ENCODE measurements around the gene DAP.

DAP gene

GRCh38 chr5:10652151-10652550 lies 108.9 kb downstream of the DAP start:
- POLR2A ChIA-PET, result no interaction called here
- TF ChIP-seq, protein P1, sequence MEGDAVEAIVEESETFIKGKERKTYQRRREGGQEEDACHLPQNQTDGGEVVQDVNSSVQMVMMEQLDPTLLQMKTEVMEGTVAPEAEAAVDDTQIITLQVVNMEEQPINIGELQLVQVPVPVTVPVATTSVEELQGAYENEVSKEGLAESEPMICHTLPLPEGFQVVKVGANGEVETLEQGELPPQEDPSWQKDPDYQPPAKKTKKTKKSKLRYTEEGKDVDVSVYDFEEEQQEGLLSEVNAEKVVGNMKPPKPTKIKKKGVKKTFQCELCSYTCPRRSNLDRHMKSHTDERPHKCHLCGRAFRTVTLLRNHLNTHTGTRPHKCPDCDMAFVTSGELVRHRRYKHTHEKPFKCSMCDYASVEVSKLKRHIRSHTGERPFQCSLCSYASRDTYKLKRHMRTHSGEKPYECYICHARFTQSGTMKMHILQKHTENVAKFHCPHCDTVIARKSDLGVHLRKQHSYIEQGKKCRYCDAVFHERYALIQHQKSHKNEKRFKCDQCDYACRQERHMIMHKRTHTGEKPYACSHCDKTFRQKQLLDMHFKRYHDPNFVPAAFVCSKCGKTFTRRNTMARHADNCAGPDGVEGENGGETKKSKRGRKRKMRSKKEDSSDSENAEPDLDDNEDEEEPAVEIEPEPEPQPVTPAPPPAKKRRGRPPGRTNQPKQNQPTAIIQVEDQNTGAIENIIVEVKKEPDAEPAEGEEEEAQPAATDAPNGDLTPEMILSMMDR (IDR thresholded peaks at IDR 0.05; ENCODE audit: control extremely low read depth, extremely low read depth, low read depth, missing control alignments), result no peak
- CTCF ChIA-PET, result interaction anchor here (1.2 to 2.0 kb wide), 3 partner anchors 16 to 26 kb away, joined by 3 to 7 read pairs (median 5); no protein-coding TSS in a partner anchor
- no peak for DNase-seq (ENCODE audit: extremely low spot score)

GRCh38 chr5:10649666-10650380 lies 111.2 kb downstream of the DAP start:
- DNase-seq (ENCODE audit: extremely low spot score), result no peak
- ChIA-PET CTCF (no interaction called here), POLR2A (no interaction called here)
- TF ChIP-seq, protein P1 (IDR thresholded peaks at IDR 0.05; ENCODE audit: control extremely low read depth, extremely low read depth, low read depth, missing control alignments), result no peak

DNA sequence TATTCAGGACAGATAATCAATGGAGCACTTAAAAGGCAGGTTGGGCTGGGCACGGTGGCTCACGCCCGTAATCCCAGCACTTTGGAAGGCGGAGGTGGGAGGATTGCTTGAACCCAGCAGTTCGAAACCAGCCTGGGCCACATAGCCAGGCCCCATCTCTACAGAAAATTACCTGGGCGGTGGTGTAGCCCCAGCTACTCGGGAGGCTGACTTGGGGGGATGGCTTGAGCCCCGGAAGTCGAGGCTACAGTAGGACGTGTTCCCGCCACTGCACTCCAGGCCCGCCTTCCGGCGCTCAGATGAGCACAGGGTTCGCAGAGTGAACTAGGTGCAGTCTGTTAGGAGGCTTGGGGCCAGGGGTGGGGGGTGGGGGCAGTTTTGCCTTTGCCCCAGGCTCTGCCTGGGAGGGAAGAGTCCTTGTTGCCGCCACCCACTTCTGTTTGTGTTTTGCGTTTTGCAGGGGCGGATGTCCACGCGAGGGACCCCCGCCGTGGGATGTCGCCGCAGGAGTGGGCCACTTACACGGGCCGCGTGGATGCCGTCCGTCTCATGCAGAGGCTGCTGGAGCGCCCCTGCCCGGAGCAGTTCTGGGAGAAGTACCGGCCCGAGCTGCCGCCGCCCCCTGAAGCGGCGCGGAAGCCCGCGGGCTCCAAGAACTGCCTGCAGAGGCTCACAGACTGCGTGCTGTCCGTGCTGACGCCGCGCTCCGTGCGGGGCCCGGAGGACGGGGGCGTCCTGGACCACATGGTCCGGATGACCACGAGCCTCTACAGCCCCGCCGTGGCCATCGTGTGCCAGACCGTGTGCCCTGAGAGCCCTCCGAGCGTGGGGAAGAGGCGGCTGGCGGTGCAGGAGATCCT lies 112.0 kb downstream of the DAP start:
- ChIA-PET POLR2A (no interaction called here), CTCF (no interaction called here)
- no peak for DNase-seq (ENCODE audit: extremely low spot score)
- TF ChIP-seq, protein P1 (IDR thresholded peaks at IDR 0.05; ENCODE audit: control extremely low read depth, extremely low read depth, low read depth, missing control alignments), result no peak

DNA sequence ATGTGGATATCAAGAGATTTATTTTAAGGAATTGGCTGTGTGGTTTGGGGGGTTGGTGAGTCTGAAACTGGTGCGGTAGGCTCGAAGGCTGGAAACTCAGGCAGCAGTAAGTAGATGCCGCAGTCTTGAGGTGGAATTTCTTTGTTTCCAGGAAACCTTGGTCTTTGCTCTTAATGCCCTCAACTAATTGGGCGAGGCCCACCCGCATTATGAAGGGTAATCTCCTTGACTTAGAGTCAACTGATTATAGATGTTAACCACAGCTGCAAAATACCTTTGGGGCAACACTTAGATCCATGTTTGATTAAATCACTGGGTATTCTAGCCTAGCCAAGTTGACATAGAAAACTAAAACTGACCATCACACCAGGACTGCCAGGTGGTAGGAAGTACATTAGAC lies 113.4 kb downstream of the DAP start:
- ChIA-PET CTCF (no interaction called here), POLR2A (no interaction called here)
- DNase-seq (ENCODE audit: extremely low spot score), result no peak
- TF ChIP-seq, protein P1 (IDR thresholded peaks at IDR 0.05; ENCODE audit: control extremely low read depth, extremely low read depth, low read depth, missing control alignments), result no peak

- CTCF ChIA-PET, result interaction anchor here (1.2 to 2.7 kb wide), 3 partner anchors 18 to 193 kb away, joined by 5 to 10 read pairs (median 7); no protein-coding TSS in a partner anchor
These were observed 115.4 kb downstream of the DAP start for GRCh38 chr5:10645671-10646070.

GRCh38 chr5:10645146-10645545 lies 115.9 kb downstream of the DAP start:
- TF ChIP-seq, protein P1 (IDR thresholded peaks at IDR 0.05; ENCODE audit: control extremely low read depth, extremely low read depth, low read depth, missing control alignments), result no peak
- ChIA-PET CTCF (interaction anchor here (1.2 to 2.7 kb wide), 3 partner anchors 18 to 192 kb away, joined by 5 to 10 read pairs (median 7); no protein-coding TSS in a partner anchor), POLR2A (no interaction called here)
- DNase-seq (ENCODE audit: extremely low spot score), result no peak

More at GRCh38 chr5:10645671-10646070, 115.4 kb downstream of the DAP start:
- DNase-seq (ENCODE audit: extremely low spot score), result no peak
- POLR2A ChIA-PET, result no interaction called here
- TF ChIP-seq, protein P1 (IDR thresholded peaks at IDR 0.05; ENCODE audit: control extremely low read depth, extremely low read depth, low read depth, missing control alignments), result no peak
